Cardiac muscle cell (in vitro differentiated cells and primary cell): ENCODE results near the gene AFG1L. TPM values are rescaled to one million over a fixed set of nuclear protein-coding genes. Genes with fewer than 3 reads are reported as not detected.
"Not testable (repeated sequence)": the region's sequence is repeated elsewhere in the genome, so short reads cannot be mapped to it uniquely, and the experiment has no call there.

Source experiments
- DNase-seq, 2 donors: peaks; one replicate each; pipeline versions ENCODE4 v3.0.0 to v3.0.0-alpha.2; 2010 to 2017; ENCODE audit warnings: low read depth in 1 of 2, low spot score in 1 of 2
- H3K27ac ChIP-seq: fragments of 200-600 bp; sonication (generic); 2 replicates; pipeline ENCODE4 v1.5.1; 2016
- H3K27me3 ChIP-seq: fragments of 200-600 bp; sonication (generic); 2 replicates; pipeline ENCODE4 v1.6.0; 2016; ENCODE audit warnings: control low read depth
- H3K36me3 ChIP-seq: fragments of 200-600 bp; sonication (generic); 2 replicates; pipeline ENCODE4 v1.5.1; 2016; ENCODE audit warnings: control low read depth
- H3K4me1 ChIP-seq: fragments of 200-600 bp; sonication (generic); 2 replicates; pipeline ENCODE4 v1.8.1; 2017; ENCODE audit warnings: low read depth, mild to moderate bottlenecking, mixed run types
- H3K4me3 ChIP-seq: fragments of 200-600 bp; sonication (generic); 2 replicates; pipeline ENCODE4 v1.5.1; 2016; ENCODE audit warnings: mild to moderate bottlenecking
- H3K9me3 ChIP-seq: fragments of 200-600 bp; sonication (generic); 2 replicates; pipeline ENCODE4 v1.5.1; 2017; ENCODE audit warnings: low read depth, mild to moderate bottlenecking, control low read depth
- CTCF ChIP-seq: IDR thresholded peaks from 2 replicates; pipeline ENCODE4 v1.5.1; 2012; ENCODE audit warnings: low read depth, mild to moderate bottlenecking, low read length
- polyA plus RNA-seq: library from polyadenylated mRNA; unstranded; fragments of >200 nt; fragmentation: Nextera tagmentation; extraction: Ambion mirVana; gene quantifications from 2 replicates; pipeline ENCODE4 v1.2.1, GENCODE V29; 2016
- total RNA-seq: library from RNA; depleted of rRNA; stranded (reverse); fragments of >200 nt; gene quantifications from 2 replicates; pipeline ENCODE4 v1.2.3, GENCODE V29; 2016

The AFG1L gene
- total and polyA plus RNA-seq, 2 experiments from 2014 or later, result 7.7 to 8.8 TPM

DNA sequence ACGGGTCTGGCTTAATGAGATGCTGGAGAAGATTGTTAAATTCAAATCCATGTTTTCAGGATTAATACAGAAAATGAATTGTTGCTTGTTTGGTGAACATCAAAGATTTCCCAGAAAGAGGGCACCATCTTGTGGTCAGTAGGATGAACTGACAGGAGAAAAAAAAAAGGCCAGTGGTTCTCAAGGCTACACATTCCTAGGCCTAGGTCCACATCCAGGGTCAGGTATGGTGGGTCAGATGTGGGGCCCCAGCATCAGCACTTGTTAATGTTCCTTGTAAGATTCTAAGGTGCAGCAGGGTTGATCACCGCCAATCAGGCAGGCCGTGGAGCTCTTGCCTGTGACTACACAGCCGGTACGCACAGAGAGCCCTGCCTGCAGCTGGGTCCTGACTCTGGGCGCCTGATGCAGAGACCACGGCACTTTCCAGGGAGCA lies 231.9 kb downstream of the AFG1L start:
- Histone ChIP-seq H3K9me3 (no peaks in the 10 kb centered on the region), H3K27me3 (no peaks in the 10 kb centered on the region), H3K4me3 (no peak overlapping the region), H3K4me1 (no peaks in the 10 kb centered on the region), H3K36me3 (peaks cover 4% of the 10 kb centered on the region), H3K27ac (no peak overlapping the region)
- peak; percentile 77 for TF ChIP-seq CTCF
- peak; percentile 42 to 69 for DNase-seq

DNA sequence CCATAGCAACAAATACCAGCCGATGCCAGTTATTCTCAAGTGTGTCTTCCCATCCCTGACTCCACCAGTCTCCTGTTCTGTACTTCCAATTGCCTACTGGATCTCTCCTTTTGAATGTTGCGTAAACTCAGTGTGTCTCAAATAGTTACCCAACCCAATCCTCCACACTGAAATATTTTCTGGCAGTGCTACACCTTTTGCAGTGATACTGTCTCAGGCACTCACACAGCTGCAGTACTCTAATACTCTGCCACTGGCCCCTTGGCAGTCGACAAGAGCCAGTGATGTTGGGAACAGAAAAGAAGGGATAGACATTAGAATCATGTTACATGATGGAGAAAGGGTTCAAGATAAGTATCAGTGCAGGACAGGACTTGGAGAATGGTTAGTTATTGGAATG lies 234.0 kb downstream of the AFG1L start:
- TF ChIP-seq CTCF, result no peak
- no peak overlapping the region for H3K4me3 ChIP-seq
- H3K4me1 ChIP-seq, result no peaks in the 10 kb centered on the region
- H3K36me3 ChIP-seq, result no peaks in the 10 kb centered on the region
- H3K27ac ChIP-seq, result no peak overlapping the region
- DNase-seq, result no peak
- no peaks in the 10 kb centered on the region for H3K9me3 ChIP-seq
- no peaks in the 10 kb centered on the region for H3K27me3 ChIP-seq

GRCh38 chr6:108531332-108531731 lies 236.5 kb downstream of the AFG1L start:
- H3K27ac ChIP-seq, result no peak overlapping the region
- no peak for TF ChIP-seq CTCF
- H3K4me3 ChIP-seq, result no peak overlapping the region
- DNase-seq, result no peak
- no peaks in the 10 kb centered on the region for H3K27me3 ChIP-seq
- H3K36me3 ChIP-seq, result no peaks in the 10 kb centered on the region
- no peaks in the 10 kb centered on the region for H3K9me3 ChIP-seq
- no peaks in the 10 kb centered on the region for H3K4me1 ChIP-seq

DNA sequence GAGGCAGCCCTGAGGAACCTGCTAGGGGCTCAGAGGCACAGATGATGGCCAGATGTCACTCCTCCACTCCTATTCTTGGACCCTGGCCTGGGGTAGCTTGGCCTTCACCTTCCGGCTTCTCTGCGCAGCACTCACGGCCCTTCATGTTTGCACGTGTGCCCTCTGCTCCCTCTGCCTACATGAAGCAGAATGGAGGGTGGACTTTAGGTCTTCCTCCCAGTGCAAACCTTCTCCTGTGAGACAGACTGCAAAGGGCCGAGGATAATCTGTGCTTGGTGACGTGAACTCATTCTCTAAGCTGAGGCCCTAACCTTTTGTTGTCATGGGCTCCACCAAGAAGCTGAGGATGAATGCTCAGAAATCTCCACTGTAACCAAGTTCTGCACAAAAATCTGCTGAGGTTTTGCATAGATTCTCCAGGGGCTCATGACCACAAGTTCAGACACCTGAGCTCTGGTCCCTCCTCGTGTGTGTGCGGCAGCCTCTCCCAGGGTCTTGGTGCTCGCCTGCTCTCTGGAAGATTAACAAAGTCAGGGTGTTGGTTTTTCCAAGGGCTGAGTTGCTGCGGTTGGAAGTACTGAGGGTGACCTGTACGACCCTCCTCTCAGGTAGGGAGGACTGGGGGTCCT lies 240.4 kb downstream of the AFG1L start:
- no peak for TF ChIP-seq CTCF
- no peaks in the 10 kb centered on the region for H3K9me3 ChIP-seq

GRCh38 chr6:108535920-108536535 lies 241.2 kb downstream of the AFG1L start:
- DNase-seq, H3K4me3 ChIP-seq, H3K9me3 ChIP-seq, H3K4me1 ChIP-seq, H3K27me3 ChIP-seq, H3K36me3 ChIP-seq, H3K27ac ChIP-seq: not testable (repeated sequence)

More for the DNA sequence above, 240.4 kb downstream of the AFG1L start:
- Histone ChIP-seq H3K27ac (no peak overlapping the region), H3K27me3 (no peaks in the 10 kb centered on the region), H3K36me3 (no peaks in the 10 kb centered on the region), H3K4me3 (no peak overlapping the region), H3K4me1 (no peaks in the 10 kb centered on the region)
- DNase-seq, result no peak

DNA sequence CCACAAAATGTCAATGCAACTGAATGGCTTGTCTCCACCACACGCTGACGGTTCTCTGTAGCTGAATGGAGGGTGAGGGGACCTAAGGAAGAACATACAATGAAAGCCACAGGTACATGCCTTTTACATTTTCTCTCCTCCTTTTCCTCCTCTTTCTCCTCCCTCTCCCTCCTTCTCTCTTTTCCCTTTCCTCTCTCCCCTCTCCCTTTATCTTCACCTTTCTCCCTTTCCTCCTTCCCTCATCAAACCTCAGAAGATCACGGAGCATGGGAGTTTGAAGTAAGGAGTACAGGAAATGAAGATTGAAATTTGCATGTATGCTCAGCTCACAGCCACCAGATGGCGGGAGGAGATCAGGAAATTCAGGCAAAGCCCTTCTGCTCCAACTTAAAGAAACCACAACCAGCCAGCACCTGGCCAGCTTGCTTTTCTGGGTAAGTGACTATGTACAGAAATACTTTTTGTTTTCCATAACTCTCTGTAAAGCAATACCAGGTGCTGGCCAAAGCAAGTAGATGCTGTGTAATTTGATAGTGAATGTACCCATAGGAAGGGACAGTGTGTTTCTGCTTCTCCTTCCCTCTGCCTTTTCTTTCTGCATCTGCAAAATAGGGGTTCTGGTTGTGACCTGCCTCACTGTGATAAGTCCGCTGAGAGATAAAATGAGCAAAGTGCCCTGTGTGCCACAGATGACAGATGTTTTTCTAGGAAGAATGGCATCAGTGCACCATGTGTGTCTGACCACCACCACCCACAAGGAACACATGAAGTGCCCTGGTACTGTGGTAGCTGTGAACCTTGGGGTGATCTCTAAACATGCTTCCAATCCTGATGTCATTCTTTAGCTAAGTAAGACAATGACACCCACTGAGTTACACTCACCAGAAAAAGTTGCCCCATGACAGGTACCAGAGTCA lies 247.2 kb downstream of the AFG1L start:
- Histone ChIP-seq H3K27me3 (peaks cover 12% of the 10 kb centered on the region), H3K36me3 (no peaks in the 10 kb centered on the region), H3K9me3 (no peaks in the 10 kb centered on the region), H3K4me1 (no peaks in the 10 kb centered on the region), H3K4me3 (no peak overlapping the region), H3K27ac (no peak overlapping the region)
- DNase-seq, result peak; percentile 79 to 91
- TF ChIP-seq CTCF, result peak; percentile 84
